ENCODE measurements around the gene UBALD1.
"Not testable (repeated sequence)": the region's sequence is repeated elsewhere in the genome, so short reads cannot be mapped to it uniquely, and the experiment has no call there.

The UBALD1 gene

DNA sequence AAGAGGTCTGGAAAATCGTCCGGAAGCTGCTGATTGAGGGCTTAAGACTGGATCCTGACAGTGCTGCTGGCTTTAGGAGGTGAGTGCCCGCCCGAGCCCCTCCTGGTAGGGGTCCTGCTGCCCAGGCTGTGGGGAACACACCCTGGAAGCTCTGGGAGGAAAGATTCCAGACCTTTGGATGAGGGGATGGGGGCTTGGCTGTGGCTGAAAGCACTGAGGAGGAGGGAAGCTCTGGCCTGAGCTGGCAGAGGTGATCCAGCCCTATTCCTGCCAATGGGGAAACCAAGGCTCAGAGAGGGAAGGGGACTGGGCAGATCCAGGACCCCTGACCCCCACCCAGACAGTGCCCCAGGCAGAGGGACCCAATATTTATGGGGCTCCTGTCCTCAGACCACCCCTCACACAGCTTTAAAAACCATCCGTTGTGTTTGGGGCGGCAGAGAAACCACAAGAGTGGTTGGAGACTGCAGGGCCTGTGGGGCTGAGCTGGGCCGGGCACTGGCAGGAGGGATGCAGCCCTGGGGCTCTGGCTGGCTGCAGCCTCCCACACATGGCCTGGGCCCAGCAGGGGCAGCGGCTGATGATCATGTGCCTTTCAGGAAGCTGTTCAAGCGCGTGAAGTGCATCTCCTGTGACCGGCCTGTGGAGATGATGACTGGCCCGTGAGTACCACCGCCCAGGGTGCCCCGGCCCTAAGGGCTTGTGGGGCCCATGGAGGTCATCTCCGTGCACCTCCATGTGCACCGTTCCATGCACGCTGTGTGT is 22.8 kb downstream of the UBALD1 start:
- no peak for DNase-seq

DNA sequence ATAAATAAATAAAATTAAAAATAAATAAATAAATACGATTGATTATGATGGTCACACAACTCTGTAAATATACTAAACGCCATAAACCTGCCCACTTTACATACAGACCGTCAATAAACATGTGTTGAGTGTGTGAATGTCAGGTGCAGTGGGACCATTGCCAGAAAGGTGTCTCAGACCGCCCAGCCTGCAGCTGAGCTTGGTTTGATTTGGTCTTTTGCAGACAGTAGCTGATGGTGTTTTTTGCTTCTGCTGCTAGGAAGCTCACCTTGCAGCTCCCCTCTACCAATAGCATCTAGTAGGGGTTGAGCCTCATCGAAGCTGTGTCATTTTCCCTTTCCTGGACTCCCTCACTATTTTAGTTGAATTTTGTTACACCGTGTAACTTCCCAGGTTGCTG is 23.5 kb downstream of the UBALD1 start:
- no peak for DNase-seq

DNA sequence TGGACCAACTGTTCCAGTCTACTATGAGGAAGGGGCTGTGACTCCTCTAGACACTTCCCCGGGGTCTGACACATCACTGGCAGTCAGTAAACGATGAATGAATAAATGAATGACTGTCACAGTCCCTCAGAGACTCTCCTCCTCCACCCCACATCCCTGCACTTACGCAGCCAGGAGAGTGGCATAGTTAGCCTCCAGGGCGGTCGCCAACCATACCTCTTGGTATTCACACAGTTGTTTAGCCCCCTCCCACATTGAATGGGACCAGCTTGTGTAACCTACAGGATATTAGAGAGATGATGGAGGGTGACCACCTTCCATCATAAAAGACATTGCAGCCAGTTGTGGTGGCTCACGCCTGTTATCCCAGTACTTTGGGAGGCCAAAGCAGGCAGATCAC is 25.7 kb downstream of the UBALD1 start:
- no peak for DNase-seq

DNA sequence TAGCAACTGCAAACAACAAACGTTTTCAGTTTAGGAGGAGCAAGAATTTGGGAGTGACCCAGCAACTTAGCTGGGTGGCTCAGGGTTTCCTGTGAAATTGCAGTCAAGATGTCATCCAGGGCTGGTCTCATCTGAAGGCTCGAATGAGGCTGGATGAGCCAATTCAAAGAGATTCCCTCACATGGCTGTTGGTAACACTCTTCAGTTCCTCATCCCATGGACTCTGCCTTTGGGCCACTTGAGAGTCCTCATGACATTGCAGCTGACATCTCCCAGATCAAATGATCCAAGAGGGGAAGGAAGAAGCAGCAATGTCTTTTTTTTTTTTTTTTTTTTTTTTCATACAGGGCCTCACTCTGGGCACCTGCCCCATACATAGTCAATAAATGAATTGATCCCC is 26.3 kb downstream of the UBALD1 start:
- no peak for DNase-seq

DNA sequence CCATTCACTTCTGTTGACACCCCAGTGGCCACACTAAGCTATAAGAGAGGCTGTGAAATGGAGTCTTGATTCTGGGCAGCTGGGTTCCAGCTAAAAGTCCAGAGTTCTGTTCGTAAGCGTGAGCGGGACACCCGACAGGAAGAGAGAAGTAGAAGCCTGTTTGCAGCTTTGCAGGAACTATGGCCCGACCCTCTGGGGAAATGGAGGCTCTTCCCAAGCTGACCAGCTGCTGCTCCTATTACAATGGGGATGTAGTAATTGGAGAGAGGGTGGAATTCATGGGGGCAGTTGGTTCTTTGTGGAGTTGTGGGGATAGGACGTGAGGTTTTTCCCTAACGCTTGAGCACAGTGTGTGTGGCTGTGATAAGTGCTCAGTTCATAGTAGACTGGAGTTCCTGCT is 28.4 kb downstream of the UBALD1 start:
- DNase-seq, result no peak

DNA sequence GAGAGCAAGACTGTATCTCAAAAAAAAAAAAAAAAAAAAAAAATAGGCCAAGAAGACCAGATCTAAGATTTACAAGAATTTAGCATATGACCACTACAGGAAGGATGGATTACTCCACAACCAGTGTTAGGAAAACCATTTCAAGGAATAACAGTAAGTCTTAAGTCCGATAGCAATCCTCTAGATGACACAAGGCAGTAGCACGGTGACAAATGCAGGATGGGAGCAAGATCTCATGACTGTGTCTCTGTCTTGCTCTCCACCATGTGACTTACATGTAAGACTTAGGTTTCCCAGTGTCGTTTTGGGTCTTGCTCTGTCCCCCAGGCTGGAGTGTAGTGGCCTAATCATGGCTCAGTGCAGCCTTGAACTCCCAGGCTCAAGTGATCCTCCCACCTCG is 30.8 kb downstream of the UBALD1 start:
- DNase-seq, result no peak

DNA sequence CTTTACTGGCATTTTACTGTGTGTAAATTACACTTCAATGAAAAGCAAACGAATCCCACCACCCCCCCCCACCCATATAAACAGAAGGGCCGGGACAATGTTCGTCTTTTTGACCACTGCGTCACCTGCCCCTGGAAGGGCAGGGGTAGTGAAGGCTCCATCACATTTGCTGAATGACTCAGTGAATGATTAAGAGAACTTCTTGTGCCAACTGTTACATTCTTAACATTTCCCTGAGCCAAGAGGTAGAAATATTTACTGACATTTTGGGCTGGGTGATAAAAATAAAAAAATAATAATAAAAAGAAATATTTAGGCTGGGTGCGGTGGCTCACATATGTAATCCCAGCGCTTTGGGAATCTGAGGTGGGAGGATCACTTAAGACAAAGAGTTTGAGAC is 34.4 kb downstream of the UBALD1 start:
- DNase-seq, result no peak

DNA sequence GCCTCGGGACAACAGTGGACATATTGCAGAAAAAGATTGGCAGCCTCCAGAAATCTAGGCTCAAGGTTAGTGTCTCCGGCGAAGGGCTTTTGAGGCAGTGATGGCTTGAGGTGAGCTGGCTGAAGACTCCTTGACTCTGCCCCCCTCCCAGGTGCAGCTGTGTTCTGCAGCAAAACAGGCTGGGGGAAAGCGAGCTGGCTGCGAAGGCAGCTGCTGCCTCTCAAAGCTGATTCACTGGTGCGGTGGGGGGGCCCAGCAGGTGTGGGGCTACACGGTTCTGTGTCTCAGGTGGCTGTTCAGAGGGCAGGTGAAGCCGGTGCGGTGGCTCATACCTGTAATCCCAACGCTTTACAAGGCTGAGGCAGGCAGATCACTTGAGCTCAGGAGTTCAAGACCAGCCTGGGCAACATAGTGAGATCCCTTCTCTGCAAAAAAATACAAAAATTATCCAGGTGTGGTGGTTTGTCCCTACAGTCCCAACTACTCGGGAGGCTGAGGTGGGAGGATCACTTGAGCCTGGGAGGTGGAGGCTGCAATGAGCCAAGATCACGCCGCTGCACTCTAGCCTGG is 35.6 kb downstream of the UBALD1 start:
- no peak for DNase-seq

DNA sequence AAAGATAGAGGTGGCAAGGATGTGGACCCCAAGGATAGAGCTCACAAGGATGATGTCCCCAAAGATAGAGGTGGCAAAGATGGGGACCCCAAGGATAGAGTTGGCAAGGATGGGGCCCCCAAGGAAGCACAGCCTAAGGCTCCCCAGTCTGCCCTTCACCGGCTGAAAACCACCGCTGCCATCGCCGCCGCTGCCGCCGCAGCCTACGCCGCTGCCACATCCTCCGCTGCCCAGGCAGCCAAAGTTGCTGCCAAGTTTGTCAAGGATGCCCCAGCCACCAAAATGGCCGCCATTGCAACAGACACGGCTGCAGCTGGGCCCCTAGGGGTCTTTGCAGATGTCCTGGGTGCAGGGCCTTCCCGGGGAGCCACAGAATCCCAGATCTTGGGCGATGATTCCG is 38.7 kb downstream of the UBALD1 start:
- no peak for DNase-seq

DNA sequence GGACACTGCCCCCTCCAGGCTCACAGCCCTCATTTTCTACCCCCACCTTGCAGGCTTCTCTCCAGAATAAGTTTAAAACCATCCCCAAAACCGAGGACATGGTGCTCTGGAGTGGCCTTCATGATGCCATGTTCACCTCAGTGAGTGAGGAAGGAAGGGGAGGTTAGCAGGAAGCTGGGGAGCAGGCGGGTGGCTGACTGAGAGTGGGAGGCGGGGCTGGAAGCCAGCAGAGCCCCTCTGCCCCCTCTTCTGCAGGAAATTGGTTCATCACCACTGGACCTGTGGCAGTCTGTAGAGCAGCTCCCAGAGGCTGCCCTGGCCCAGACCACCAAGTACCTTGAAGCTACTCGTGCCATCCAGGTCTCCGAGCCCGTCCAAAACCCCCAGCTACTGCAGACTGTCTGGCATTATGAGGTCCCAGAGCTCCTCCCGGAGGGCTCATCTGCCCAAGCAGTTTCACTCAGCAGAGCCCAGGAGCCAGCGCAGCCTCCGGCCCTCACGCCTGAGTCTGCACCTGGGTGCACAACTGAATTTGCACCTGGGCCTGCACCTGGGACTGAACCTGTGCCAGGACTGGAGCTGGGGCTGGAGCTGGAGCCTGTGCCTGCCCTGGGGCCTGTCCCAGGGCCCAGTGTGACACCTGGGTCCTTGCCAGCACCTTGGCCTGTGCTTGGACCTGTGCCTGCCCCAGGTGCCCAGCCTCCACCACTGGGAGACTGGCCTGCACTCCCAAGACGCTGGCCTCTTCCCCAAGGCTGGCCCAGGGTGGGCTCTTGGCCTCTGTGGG is 39.6 kb downstream of the UBALD1 start:
- no peak for DNase-seq

DNA sequence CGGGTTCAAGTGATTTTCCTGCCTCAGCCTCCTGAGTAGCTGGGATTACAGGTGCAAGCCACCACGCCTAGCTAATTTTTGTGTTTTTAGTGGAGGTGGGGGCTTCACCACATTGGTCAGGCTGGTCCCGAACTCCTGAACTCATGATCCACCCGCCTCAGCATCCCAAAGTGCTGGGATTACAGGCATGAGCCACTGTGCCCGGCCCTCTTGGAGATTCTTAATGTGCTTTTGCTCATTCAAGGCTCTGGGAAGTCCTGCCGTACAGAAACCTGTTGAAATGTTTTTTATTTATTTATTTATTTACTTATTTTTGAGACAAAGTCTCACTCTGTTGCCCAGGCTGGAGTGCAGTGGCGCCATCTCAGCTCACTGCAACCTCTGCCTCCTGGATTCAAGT is 40.8 kb downstream of the UBALD1 start:
- DNase-seq, result not testable (repeated sequence)

DNA sequence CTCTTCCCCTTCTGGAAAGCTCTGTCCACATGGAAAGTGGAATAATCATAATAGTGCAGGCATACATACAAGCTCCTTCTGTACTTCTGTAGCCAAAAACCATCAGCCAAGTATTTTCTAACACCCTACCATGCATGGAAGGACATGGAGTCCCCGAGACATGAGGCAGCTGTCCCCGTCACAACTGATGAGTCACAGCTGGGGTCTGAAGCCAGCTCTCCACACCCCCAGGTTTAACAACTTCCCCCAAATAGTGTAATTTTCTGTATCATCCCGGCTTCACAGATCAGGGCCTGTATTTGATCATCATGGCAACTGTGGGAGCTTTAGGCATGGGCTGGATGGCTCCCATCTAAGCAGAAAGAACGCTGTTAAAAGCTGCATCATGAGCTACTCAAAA is 42.0 kb downstream of the UBALD1 start:
- no peak for DNase-seq

DNA sequence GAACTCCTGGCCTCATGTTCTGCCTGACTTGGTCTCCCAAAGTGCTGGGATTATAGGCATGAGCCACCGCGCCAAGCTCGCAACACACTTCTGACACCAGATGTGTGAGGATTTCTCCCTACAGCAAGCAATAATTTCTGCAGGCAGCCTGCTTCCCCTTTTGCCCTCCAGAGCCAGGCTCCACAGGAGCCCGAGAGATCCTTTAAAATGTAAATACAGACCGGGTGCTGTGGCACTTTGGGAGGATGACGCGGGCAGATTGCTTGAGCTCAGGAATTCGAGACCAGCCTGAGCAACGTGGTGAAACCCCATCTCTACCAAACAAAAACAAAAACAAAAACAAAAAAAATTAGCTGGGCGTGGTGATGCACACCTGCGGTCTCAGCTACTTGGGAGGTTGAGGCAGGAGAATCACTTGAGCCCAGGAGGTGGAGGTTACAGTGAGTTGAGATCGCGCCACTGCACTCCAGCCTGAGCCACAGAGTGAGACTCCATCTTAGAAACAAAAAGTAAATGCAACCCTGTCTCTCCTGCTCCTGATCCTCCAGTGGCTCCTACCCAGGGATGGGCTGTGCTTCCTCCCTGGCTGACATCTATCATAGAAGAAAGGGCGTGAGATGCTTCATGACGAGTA is 43.9 kb downstream of the UBALD1 start:
- no peak for DNase-seq

DNA sequence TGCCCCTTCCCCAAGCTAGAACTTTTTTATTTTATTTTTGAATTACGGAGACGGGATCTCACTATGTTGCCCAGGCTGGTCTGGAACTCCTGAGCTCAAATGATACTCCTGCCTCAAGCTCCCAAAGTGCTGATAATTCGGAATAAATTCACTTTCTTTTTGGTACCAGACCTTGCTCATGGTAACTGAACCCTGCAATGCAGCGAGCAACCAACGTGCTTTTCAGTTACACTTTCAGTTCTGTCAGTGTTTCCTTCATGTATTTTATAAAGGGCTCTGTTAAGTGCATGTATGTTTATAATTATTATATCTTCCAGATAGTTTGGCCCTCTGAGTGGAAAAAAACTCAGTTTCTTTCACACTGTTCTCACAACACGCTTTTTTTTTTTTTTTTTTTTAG is 44.6 kb downstream of the UBALD1 start:
- no peak for DNase-seq

DNA sequence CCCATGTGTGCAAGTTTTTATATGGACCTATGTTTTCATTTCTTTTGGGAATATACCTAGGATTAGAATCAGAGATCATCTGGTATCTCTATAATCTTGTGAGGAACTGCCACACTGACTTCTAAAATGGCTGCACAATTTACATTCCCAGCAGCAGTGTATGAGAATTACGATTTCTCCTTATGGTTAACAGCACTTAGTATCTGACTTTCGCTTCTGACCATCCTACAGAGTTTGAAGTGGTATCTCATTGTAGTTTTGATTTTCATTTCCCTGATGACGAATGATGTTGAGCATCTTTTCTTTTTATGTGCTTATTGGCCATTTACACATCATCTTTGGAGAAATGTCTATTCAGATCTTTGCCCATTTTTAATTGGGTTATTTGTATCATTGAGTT is 48.5 kb downstream of the UBALD1 start:
- DNase-seq, result no peak

DNA sequence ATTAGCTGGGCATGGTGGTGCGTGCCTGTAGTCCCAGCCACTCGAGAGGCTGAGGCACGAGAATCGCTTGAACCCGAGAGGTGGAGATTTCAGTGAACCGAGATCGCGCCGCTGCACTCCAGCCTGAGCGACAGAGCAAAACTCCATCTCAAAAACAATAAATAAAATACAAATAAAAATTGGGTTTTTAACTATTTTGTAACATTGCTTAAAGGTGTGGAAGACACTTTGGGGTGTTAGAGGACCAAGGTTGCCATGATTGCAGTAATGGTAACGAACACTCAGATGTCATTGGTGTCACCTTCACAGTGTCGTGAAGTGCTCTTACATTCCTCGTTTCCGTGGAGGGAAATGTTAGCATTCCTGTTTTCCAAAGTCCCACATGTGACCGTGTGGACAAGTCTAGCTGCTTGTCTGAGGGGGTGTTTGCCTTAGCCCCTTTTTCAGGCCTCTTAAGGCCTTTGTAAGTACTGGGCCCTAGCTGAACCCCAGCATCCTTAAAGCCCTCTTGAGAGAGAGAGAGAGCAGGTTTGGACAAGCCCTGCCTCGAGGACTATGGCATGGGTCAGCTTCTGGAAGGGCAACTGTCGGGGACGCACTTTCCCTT is 49.9 kb downstream of the UBALD1 start:
- DNase-seq, result no peak

DNA sequence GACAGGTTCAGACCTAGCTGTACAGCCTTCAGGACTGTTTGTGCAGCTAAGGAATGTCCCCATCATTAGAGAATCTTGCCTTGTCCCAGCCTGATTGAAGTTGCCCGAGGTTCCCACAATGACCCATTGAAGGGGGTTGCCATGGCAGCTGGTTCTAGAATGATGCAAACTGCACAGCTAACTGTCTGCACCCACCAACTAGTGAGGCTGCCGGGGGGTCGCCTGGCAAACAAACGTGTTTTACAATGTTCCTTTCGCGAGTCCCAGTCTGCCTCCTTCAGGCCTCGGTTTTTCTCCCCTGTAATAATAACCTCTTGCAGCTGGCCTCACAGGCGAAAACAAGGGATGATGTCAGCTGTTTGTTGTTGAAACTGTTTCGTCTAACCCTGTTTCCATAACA is 53.1 kb downstream of the UBALD1 start:
- no peak for DNase-seq
